MM.1S (cell line): ENCODE data around the gene GAB2.

ENCODE experiments used
- EZH2 ChIP-seq: fragments of 300-600 bp; sonication (generic); optimal IDR thresholded peaks from 2 replicates; pipeline ENCODE3; 2017; ENCODE audit warnings: low read depth, mild to moderate bottlenecking, antibody characterized with exemption, low read length, mixed read lengths
- EZH2phosphoT487 ChIP-seq: fragments of 300-600 bp; sonication (generic); IDR thresholded peaks from 2 replicates; pipeline ENCODE4 v1.6.1; 2018; ENCODE audit warnings: antibody characterized with exemption, low read length
- TF ChIP-seq, protein P1 (sequence below): fragments of 300-600 bp; sonication (generic); IDR thresholded peaks from 2 replicates; pipeline ENCODE4 v1.5.1; 2016; ENCODE audit warnings: antibody characterized with exemption, low read length, mixed read lengths

DNA sequence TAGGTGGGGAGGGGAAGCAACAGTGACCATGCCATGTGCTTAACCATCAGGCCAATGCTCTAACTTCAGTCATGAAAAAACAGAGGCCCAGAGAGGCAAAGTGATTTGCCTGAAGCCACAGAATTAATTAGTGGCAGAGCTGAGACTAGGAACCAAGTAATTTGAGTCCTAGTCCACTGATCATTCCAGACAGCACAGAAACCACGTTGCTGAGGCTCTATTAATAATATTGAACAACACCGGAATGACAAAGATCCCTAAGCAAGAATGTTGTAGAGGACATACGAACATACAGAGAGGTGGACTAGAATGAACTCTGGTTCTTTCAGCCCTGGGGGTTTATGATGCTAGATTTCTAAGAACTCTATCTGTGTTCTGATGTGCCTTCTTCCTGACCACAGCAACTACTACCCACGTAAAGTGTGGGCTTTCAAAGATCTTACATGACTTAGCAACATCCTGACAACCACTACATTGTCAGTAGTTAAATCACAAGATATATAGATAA, 92.3 kb downstream of the GAB2 start:
- TF ChIP-seq, protein P1, sequence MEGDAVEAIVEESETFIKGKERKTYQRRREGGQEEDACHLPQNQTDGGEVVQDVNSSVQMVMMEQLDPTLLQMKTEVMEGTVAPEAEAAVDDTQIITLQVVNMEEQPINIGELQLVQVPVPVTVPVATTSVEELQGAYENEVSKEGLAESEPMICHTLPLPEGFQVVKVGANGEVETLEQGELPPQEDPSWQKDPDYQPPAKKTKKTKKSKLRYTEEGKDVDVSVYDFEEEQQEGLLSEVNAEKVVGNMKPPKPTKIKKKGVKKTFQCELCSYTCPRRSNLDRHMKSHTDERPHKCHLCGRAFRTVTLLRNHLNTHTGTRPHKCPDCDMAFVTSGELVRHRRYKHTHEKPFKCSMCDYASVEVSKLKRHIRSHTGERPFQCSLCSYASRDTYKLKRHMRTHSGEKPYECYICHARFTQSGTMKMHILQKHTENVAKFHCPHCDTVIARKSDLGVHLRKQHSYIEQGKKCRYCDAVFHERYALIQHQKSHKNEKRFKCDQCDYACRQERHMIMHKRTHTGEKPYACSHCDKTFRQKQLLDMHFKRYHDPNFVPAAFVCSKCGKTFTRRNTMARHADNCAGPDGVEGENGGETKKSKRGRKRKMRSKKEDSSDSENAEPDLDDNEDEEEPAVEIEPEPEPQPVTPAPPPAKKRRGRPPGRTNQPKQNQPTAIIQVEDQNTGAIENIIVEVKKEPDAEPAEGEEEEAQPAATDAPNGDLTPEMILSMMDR: no peak
- TF ChIP-seq EZH2 (no peak), EZH2phosphoT487 (no peak)
